Measurements from ENCODE around the gene KNCN. TPM values are rescaled to one million over a fixed set of nuclear protein-coding genes. Genes with fewer than 3 reads are reported as not detected.

Gene KNCN
- total RNA-seq, 2 experiments from 2014 or later, result not detected

Other genes starting within 250 kb of the KNCN start
- gene LRRC41, start 248.0 kb downstream of the KNCN start, total RNA-seq, result 10 to 100 TPM; 37.1 to 40.6 TPM
- gene UQCRH, start 247.9 kb downstream of the KNCN start, total RNA-seq, result 100 to 1,000 TPM; 247 to 273 TPM
- 10 to 100 TPM; 22.2 to 22.3 TPM for gene NSUN4, start 210.8 kb downstream of the KNCN start, total RNA-seq
- 1 to 10 TPM; 6.1 to 7.6 TPM for gene FAAH, start 157.3 kb downstream of the KNCN start, total RNA-seq
- under 1 TPM in 1 of 2 experiments, not detected in 1; 0.10 TPM for gene DMBX1, start 61.8 kb downstream of the KNCN start, total RNA-seq
- gene MKNK1, start 52.6 kb upstream of the KNCN start, total RNA-seq, result 10 to 100 TPM; 58.2 to 63.3 TPM
- gene MOB3C, start 65.2 kb upstream of the KNCN start, total RNA-seq, result 10 to 100 TPM; 19.5 to 21.4 TPM
- gene ATPAF1, start 116.7 kb upstream of the KNCN start, total RNA-seq, result 10 to 100 TPM; 49.0 to 50.6 TPM
- not detected for gene TEX38, start 120.2 kb upstream of the KNCN start, total RNA-seq
- 100 to 1,000 TPM in 1 of 2 experiments, 10 to 100 TPM in 1; 88.1 to 103 TPM for gene EFCAB14, start 167.5 kb upstream of the KNCN start, total RNA-seq
- not detected for gene CYP4B1, start 247.4 kb upstream of the KNCN start, total RNA-seq

Data from activated CD4-positive, alpha-beta T cell treated with anti-CD3 and anti-CD28 coated beads, Interleukin-2, amount 10 ng/mL, durations not matched to agents 7 days and 5 days (primary cell).